GM18502 (cell line): Measurements from ENCODE around the gene LRRC32.

Source experiments
- ATAC-seq: cut with Tn5 transposase; IDR thresholded peaks from one replicate; pipeline ENCODE4 v1.9.1; 2021; ENCODE audit warnings: mild to moderate bottlenecking; ENCODE audit not compliant: unreplicated experiment, poor library complexity

Gene LRRC32

DNA sequence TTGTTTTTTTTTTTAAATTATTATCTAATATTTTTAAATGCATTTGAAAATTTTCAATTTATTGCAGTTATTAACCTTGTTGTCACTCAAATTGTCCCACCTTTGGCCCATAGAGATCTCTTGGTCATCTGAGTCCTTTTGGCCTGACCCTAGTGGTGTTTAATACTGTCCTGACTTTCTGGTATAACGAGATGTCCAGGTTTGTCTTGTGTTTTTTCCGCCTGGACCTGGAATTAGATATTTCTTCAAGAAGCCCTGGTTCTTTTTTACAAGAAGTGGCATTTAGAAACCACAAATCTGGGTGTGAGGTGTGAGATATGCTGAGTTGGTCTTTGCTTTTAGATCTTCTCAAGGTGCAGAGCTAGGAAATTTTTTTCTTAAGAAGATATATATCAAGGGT, 38.1 kb downstream of the LRRC32 start:
- ATAC-seq: no peak

DNA sequence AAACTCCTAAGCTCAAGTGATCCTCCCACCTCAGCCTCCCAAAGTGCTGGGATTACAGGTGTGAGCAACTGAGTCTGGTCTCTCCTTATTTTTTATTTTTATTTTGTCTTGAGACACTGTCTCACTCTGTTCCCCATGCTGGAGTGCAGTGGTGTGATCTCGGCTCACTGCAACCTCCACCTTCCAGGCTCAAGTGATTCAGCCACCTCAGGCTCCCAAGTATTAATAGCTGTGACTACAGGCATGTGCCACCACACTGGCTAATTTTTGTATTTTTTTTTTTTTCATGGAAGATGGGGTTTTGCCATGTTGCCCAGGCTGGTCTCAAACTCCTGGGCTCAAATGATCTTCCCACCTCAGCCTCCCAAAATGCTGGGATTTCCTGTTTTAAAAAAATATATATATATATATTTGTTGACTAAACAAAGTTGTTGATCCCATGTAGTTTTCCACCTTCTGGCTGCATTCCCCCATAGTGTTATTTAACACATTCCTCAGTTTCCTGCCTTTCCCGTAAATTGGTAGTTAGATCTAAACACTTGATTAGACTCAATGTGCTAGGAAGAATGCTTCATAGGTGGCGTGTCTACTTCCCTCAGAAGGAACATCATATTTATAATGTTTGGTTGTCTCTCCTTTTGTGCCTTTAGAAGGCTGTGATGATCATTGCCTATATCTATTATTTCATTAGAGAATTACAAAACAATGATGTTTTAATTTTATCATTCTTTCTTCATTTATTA, 38.8 kb downstream of the LRRC32 start:
- no peak for ATAC-seq

DNA sequence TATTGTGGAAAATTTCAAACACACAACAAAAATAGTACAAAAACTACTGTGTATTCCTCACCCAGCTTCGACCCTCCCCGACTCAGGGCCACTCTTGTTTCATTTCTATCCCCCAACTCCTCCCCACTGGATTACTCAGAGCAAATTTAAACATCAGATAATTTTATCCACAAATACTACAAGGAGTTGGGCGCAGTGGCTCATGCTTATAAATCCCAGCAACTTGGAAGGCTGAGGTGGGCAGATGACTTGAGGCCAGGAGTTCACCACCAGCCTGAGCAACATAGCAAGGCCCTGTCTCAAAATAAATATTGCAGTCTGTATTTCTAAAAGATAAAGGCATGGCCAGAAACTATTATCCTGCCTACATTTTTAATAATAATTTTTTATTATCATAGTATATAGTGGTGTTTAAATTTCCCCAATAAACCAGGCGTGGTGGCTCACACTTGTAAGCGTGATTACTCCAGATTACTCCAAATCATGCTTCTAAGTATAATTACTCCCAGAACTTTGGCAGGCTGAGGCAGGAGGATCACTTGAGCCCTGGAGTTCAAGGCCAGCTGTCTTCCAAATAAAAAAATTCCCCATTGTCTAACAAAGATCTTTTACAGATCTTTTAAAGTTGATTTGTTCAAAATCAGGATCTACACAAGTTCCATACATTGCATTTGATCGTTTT, 39.8 kb downstream of the LRRC32 start:
- ATAC-seq: no peak

DNA sequence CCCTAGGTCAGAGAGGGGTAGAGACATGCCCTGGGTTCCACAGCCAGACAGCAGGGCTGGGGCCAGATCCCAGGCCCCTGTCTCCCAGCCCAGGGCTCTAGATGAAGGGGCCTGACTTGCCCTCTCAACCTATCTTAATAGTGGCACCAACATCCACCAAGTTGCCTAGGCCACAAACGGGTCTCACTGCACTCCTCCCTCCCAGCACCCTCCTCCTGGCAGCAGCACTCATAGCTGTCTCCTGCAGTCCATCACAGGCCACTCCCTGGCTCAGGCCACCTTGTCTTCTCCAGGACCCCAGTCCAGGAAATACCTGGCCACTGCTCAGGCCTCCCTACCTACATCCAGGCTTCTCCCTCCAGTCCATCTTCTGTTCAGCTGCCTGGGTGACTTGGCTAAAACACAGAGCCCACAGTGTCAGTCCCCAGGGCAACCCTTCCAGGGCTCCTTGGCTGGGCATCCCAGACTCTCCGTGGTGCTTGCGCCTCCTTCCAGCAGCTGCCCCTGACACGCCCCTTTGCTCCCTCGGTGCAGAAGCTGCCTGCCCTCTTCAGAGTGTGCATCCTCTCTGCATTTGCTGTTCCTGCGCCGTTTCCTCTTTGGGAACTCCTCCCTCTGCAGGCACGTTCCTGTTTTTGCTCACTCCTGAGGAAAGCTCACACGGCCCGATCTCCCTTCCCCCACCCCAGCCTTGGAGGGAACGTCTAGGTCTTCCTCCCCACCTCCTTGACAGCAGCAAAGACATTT, 40.5 kb downstream of the LRRC32 start:
- ATAC-seq: no peak

- ATAC-seq: no peak
Observed at GRCh38 chr11:76629116-76629852, 41.3 kb downstream of the LRRC32 start.

- no peak for ATAC-seq
Observed at GRCh38 chr11:76628408-76628947, 42.1 kb downstream of the LRRC32 start.

DNA sequence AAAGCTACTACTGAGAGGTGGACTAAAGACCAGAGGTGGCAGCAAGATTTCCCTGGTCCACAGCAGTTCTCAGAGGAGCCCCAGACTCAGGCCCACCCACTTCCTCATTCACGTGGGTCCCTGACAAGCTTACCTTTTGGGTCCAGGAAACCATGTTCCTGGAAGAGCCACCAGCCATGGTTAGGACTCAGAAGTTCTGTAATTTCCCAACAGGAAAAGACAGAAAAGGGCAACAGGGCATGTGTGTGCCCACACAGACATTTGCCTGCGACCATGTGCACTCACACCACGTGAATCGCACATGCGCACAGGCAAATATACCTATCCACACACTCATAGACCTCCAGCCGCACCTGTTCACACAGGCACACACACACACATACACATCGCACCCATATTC, 42.9 kb downstream of the LRRC32 start:
- ATAC-seq: no peak

GRCh38 chr11:76626921-76627401, 43.6 kb downstream of the LRRC32 start:
- ATAC-seq: peak; percentile 91

DNA sequence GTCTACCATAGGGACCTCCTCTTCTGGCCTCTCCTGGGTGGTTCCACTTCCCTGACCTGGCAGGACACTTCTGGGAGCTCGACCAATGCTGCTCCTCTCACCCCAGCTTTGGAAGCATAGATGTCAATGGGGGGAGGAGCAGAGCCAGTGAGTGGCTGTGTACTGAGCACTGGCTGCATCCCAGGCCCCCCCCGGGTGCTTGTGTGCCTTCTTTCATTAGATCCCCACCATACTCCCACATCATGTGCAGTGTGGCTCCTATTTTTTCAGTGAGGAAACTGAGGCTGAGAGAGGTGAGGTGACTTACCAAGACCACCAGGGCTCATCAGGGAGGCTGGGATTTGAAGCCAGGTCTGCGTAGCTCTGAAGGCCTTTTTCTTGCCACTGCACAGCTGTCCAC, 44.3 kb downstream of the LRRC32 start:
- no peak for ATAC-seq

DNA sequence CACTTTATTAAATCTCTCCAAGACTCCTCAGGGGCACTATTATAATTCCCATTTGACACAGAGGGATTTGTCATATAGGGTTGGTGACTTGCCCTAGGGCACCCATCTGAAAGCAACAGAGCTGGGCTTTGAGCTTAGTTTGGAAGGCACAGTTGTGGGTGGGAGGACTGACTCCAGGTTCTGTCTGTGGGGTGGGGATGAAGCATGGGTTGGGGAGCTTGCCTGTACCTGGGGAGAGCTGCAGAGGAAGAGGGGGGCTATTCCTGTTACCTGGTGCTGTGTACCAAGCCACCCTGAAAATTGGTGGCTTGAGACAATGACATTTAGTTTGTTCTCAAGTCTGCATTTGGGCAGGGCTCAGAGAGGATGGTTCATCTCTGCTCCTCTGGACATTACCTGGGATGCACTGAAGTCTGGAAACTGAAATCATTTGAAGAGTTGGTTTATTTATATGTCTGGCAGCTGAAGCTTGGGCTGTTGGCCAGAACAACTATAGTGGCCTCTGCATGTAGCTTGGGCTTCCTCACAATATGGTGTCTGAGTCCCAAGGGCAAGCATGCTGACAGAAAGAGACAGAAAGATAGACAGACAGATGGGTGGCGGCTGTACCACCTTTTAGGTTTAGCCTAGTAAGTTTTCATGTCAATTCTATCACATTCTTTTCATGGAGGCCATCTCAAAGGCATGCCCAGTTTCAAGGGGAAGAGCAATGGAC, 44.9 kb downstream of the LRRC32 start:
- ATAC-seq: no peak

DNA sequence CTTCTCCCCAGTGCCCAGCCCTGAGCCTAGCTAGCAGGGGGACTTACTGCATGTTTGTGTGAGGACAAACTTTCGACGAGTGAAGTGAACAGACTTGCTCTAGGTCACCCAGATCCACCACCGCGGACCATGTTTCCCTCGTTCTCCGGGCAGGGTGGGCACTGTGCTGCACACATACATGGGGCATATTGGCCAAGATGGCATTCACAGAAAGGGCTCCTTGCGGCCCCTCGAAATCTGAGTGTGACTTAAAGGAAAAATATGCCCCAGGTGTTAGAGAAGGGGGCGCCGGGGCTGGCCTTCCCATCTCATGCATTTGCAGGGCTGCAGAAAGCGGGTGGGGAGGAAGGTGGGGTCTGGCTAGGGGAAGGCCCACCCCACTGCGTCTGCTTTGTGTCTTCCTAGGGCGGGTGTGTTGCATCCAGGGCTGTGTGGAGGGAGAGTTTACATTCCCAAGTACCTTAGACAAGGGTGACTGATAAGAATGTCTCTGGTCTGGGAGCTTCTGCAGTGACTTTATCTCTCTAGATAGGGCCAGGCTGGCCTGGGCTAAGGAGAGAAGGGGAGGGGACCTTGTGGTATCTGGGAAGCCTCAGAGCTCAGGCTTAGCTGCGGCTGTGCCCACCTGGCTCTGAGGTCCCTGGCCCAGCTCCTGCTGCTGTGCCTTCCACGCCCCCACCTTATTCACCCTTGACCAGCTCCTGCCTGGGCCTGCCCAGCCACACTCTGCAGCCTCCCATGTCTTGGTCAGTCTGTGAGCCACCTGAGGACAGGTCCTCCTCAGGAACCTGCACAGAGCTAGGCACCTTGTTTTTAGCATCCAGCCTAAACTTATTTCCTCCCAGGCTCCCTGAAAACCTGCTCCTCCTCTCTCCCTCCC, 45.8 kb downstream of the LRRC32 start:
- no peak for ATAC-seq

DNA sequence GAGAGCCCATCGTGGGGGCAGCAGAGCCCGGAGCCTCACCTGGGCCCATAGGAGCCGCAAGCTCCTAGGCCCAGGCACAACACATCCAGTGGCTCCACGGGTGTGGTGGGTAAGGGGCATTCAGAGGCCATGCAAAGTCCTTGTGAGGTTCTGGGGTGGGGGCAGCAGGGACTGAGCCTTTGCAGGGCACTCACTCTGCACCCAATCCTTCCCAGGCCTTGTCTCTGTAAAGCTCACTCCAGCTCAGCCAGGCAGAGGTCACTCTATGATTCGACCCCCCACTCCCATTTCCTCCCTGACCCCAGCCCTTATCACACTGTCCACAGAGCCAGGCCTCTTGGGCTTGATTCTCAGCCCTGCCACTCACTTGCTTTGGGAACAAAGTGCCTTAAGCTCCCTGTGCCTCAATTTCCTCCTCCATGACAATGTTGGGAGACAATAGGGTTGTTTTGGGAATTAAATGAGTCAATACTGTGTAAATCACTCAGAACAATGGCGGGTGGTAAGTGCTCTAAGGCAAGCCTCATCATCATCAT, 46.6 kb downstream of the LRRC32 start:
- ATAC-seq: no peak

DNA sequence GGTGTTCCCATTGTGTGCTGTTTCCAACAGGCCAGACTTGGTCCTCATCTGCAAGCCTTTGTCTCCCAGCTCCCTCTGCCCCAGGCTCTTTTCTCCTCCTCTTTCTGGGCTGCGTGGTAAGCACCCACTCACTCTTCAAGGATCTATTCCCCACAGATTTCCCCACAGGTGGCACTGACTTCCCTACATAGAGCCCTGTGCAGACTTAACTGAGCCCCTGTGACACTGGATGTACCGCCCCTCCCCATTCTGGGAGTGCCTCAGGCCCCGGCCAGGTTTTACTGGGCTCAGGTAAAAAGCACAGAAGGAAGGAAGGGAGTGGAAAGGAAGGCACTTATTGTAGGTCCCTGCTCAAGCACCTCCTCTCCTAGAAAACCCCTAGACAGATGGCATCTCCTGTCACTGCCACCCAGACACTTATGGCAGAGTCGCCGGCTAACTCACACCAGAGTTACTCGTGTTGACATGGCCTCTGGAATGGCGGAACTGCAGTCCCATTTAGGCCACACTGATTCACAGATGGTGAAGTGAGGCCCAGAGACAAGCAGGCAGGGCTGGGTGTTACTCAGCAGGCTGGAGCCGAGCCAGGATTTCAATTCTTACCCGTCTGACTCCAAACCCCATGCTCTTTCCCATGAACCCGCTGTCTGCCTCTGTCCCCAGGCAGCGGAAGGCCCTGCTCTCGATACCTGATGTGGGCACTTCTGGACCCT, 47.2 kb downstream of the LRRC32 start:
- ATAC-seq: no peak

DNA sequence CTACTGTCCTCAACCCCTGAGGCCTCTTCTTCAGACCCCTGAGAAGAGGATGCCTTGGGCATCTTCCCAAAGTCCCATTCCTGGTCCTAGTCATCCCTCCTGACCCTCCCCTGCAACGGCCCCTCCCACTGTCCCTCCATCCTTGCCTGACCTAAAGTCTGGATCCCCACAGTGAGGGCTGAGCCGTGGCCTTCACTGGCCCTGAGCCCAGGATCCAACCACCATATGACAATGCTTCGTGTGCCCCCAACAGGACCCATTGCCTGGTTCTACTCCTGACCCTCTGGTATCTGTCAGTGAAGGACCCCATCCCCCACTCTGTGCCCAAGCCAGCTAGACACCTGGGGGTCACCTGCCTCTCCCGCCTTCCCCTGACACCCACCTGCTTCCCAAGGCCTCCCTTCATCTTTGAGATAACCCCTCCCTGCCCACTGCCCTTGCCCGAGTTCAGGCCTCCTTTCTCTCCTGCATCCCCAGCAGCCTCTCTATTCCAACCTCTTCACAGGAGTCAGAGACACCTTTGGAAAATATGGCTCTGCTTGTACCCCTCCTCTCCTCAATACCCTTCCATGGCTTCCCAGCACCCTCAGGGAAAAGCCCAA, 48.0 kb downstream of the LRRC32 start:
- no peak for ATAC-seq

DNA sequence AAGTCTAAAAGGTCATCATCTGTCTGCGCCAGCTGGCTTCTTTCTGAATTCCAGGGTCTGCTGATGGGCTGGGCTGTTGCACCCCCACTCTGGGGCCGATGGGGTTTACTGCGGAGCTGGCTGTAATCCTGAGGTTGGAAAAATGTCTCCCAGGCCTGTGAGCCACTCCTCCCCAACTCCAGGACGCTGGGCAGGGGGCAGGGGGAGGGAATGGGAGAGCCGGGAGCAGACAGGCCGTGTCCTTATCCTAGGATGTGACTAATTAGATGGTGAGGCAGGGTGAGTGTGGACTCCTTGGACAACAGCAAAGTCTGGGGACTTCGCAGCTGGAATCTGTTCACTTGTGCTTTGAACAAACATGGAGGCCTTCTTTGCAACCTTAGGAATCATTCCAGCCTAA, 48.7 kb downstream of the LRRC32 start:
- no peak for ATAC-seq

DNA sequence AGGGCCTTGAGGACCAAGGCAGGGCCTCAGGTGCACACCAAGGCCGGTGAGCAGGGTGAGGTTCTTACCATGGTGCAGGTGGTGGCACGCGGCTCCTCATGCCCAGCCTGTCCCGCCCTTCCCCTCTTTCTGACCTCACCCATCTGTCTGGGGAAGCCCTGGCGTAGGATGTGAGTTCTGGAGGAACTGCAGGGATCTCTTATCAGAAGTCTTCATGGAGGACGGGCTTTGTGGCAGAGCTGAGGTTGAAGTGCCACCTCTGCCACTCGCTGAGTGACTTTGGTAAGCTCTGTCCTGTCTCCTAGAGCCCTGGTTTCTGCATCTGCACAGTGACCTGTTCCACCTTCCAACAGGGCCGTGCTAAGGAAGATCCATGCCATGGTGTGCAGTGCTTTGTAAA, 49.1 kb downstream of the LRRC32 start:
- no peak for ATAC-seq

DNA sequence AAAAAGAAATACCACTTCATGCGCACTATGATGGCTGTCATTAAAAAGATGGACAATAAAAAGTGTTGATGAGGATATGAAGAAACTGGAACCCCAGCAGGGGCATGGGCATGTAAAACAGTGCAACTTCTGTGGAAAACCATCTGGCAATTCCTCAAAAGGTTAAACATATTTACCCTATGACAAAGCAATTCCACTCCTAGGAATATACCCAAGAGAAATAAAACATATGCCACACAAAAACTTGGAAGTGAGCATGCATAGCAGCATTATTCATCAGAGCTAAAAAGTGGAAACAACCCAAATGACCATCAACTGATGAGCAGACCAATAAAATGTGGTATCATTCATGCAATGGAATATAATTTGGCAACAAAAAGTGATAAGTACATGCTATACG, 50.1 kb downstream of the LRRC32 start:
- no peak for ATAC-seq
